Superior temporal gyrus (tissue), 1 donor: ENCODE measurements around the gene SETD1A.

Experiments
- DNase-seq: peaks from one replicate; pipeline ENCODE4 v3.0.0-alpha.2; 2016; ENCODE audit errors: extremely low spot score

SETD1A gene

DNA sequence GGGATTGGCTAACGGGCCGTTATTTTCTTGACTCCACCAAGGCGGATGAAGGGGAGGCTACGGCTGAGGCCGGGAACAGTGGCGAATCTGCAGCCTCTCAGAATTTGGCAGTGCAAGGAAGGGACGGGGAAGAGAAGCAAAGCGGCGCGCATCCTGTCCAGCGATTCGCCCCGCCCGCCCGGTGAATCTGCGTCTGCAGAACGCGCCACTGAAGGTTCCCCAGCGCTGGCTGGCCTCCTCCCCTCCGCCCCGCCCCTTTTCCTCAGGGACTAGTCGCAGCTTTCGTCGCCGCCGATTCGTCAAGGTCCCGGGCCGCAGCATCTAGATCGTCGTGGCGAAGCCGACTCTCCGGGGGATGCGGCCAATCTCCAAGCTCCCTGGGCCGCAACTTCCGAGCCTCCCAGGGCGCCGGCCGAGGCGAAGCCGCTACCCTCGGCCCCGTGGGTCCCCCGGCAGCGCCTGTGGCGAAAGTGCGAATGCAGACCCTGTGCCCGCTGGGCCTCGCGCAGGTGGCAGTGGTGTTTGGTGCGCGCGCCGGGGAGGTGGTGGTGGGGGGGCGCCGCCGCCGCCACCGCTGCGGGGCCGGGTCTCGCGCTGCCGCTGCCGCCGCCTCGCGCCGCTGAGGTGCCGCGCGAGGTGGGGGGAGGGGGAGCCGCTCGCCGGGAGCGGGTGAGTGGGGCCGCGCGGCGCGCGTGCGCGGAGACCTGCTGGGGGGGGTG lies at the start of gene SETD1A:
SETD1A (plus strand) TSS at position 299 of the 719 bp plus-strand sequence. CDS start 978 bp downstream, outside the sequence.
- DNase-seq, result peak; percentile 90

DNA sequence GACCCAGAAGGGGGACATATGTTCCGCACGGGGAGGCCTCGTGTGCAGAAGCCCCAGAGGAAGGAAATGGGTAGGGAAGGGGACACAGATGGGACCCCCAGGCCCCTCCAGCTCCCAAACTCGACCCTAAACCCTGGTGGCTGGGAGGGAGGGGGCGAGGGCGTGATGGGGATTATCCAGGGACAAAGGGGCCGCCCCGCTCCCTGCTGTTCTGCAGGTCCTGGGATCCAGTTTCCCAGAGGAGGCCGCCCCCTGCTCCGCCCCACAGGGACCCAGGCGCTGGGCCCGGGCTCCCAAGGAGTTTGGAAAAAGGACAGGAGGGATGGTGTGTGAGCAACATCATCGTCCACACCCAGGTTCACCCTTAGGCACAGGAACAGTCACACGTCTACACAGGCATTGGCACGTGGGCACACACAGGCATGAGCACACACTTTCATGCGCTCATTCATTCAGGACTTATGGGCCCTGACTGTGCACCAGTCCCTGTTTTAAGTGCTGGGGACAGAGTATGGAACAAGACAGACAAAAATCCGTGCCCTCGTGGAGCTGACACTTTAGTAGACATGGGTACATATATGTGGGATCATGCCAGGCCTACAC lies 47.0 kb upstream of the SETD1A start:
- no peak for DNase-seq

DNA sequence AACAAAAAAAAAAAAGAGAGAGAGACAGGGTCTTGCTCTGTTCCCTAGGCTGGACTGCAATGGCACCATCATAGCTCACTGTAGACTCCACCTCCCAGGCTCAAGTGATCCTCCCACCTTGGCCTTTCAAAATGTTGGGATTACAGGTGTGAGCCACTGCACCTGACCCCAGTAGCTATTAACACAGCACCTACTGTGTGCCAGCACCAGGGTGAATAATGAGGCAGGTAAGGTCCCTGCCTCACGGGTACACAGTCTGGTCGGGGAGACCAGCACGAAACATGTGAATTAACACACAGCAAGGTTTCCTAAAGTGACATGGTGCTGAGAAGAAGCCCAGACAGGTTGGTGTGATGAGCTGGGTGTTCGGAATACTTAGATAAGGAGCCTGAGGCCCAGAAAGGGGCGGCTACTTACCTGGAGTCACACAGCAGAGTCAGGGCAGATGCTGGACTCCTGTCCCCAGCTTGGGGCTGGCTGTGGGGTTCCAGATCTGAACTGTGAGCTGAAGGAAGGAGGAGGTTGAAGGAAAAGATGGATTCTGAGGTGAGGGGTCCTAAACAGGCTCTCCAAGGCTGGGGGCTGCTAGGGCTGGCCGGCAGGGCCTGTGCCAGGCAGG lies 44.7 kb upstream of the SETD1A start:
- DNase-seq, result no peak

DNA sequence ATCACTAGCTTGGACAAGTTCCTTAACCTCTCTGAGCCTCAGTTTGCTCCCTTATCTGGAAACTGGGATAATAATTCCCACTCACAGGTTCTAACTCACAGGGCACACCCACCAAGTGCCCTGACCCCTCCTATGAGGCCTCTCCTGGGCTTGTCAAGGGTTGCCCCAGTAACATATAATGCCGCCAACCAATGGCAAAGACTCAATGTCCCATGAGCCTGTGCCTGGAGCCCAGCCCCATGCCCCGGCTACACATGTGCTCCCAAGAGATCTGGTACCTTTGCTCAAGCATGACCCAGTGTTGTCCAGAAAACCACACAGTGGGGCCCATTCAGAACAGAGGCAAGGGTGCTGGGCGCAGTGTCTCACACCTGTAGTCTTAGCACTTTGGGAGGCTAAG lies 42.7 kb upstream of the SETD1A start:
- no peak for DNase-seq

DNA sequence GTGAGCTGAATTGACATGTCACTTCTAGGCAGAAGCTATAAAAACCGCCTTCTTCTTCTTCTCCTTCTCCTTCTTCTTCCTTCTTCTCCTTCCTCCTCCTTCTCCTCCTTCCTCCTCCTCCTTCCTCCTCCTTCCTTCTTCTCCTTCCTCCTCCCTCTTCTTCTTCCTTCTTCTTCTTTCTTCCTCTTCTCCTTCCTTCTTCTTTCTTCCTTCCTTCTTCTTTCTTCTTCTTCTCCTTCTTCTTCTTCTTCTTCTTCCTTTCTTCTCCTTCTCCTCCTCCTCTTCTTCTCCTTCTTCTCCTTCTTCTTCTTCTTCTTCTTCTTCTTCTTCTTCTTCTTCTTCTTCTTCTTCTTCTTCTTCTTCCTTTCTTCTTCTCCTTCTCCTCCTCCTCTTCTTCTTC lies 38.9 kb upstream of the SETD1A start:
- DNase-seq, result no peak

DNA sequence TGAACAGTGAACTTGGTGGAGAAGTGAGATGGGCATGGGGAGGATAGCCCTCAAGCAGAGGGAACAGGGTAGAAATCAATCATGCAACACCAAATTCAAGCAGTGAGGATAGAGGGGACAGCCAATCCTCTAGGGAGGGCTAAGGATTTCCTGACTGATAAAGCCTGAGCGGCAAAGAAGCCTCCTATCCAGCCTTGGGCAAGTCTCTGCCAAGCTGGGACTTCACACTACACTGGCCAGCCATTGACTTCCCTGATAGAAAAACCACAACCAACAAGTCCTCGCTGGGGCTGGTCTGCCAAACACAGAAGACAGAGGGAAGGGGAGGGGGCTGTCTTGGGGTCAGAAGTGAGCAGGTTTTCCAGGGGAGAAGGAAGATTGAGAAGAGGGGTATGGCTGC lies 36.7 kb upstream of the SETD1A start:
- no peak for DNase-seq

DNA sequence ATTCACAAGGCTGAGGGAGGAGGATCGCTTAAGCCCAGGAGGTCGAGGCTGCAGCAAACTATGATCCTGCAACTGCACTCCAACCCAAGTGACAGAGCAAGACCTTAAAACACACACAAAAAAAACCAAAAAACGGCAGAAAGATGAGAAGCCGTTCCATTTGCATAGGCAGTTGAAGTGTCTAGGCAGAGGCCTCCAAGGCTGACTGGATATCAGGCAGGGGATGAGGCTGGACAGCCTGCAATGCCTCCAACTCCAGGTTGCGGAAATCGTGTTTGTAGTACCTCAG lies 36.2 kb upstream of the SETD1A start:
- DNase-seq, result no peak

DNA sequence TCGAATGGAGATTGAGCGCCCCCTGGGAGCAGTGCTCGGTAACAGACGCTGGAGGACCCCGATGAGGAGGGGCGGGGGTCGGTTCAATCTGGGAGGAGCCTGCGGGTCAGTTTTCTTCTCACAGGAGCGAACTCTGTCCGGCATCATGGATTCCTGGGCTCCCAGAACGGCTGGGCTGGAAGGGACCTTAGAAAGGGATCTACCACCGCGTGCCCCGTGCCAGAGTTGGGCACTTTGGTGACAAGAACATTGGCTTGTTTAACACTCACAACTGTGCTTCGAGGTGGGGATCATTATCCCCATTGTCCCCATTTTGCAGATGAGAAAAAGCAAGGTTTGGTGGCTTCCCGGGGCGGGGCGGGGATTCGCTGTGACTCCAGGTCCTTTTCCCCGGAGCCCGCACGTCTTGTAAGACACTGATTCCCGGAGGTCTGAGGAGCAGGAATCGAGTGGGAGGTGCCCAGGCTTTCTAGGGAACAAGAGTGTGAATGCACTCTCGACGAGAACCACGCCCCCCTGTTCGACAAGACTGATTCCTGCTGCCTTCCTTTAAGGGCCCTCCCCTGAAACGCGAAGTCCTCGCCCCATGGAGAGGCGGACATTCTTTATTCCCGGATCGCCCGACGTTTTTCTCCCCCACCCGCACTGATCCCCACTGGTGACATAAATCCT lies 35.7 kb upstream of the SETD1A start:
- peak; percentile 92 for DNase-seq

DNA sequence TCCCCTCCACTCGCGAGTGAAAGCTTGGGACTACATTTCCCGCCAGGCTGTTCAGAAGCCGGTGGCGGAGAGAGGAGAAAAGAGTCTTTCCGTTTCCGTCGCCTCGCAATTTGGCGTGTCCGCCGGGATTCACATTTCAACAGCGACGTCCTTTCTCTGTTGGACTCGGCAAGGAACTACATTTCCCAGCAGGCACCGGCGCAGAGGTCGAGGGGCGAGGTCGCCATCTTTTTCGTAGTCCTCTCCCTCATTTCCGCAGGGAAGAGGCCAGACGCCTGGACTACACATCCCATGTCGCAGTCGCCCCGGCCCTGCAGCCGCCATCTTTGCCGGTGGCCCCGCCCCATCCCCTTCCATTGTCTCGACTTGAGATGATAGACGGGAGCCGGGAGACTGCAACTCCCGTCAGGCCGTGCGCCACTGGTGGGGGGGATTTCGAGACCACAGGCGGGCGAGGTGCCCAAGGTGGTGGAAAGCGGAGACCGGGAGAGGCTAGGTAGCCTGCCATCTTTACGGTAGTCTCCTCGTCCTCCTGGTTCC lies 35.1 kb upstream of the SETD1A start:
- peak; percentile 100 for DNase-seq

DNA sequence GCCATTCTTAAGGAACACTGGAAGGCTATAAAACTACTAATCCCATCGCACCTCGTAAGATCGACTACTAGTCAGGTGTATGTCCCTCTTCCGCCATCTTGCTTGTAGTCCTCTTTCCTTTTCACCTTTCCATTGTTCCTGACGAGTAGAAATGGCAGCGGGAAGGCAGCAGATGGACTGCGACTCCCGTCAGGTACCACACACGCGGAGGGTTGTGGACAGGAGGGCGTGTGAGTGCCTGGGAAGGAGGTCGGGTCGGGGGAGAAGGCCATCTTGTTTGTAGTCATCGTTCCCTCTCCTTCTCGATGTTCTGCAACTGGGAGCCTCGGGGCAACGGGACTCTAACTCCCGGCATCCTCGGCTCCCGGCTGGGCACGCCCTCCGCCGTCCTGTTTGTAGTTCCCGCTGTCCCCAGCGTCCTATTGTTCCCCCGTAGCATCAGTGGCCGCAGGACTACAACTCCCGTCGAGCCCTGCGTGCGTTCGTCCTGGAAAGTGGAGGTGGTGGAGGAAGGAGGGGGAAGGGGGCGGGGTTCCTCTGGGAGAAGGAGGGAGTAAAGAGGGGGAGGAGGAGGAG lies 34.5 kb upstream of the SETD1A start:
- peak; percentile 99 for DNase-seq

DNA sequence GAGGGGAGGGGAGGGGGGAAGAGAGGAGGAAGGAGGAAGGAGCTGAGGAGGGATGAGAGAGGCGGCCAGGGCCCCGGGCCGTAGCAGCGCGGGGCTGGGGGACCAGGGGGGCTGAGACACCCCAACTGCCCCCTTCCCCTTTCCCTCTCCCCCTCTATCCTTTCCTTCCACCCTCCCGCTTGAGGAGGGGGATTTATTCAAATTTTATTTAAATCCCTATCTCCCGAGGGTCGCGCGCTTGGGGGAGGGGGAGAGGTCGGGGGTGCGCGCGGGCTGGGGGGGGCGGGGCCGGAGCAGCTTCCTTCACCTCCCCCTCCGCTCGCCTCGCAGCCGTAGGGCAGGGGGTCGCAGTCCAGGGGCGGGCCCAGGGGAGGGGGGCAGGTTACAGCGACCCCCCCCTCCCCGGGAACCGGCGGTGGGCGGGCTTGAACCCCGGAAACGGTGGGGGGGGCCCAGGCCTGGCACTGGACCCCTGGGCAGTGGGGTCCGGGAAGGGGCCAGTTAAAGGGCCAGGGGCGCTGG lies 33.9 kb upstream of the SETD1A start, which contains the start of gene FBXL19:
FBXL19 (plus strand) TSS at position 19 of the 522 bp plus-strand sequence. CDS start 2,183 bp downstream, outside the sequence.
- no peak for DNase-seq

DNA sequence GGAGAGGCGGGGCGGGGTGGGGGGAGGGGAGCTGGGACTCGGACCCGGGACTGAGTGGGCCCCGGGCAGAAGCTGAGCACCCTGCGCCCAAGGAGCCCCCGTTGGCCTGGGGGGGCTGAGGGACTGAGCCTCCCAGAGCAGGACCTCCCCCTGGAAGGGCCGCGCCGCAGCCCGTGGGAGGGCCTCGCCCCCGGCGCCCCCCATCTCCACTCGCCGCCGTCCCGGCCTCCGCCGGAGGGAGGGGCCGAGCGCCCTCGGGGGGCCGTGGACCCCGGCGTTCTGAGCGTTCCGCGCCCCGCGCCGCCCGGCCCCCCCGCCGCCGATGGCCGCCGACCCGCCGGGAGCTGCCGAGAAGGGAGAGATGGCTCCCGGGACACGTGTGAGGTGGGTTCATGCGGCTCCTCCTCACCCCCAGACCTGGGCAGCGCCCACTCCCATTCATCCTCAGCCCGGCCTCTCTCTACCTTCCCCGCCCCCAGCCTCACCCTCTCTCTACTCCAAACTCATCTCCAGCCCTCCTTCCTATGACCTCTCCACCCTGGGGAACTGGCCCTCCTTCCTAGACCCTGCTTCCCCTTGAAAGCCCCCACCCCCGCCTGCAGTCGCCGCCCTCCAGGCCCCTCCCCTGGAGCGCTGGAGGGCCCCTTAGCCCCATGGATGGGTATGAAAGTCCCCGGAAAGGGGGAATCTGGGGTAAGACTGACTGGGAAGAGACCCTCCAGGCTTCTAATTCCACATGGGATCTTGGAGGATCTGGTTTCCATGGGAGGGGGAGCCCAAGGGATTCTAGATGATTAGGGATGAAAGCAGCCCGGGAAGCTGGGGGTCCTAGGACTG lies 33.3 kb upstream of the SETD1A start:
- DNase-seq, result no peak

DNA sequence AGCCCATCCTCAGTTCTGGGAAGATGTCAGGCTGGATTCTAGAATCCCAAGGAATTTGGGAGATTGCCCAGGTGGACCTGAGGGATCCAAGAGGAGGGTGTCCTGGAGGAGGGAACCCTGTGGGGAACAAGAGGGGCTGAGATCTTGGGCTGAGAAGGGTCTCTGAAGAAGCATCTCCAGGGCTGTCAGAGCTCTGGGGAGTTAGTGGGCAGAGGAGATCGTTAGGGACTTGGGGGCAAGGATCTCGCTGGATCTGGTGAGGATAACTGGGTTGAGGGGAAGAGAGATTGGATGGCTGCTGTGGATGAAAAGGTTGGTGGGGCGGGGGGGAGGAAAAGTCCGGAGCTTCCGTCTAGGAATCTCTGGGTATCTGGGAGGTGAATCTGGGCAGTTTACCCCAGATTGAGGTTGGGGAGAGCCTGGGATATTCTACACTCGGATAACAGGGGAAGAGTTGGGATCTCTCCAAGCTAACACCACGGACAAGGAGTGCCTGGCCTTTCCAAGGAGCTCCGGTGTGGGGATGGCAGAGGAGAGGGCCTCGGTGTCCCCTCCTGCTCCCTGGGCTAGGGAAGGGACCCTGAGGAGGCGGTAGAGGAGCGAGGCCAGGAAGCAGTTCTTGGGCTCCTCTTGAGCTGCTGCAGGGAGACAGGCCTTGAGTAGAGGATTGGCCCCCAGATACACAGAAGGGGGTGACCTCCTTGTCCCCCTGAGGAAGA lies 32.5 kb upstream of the SETD1A start:
- no peak for DNase-seq

DNA sequence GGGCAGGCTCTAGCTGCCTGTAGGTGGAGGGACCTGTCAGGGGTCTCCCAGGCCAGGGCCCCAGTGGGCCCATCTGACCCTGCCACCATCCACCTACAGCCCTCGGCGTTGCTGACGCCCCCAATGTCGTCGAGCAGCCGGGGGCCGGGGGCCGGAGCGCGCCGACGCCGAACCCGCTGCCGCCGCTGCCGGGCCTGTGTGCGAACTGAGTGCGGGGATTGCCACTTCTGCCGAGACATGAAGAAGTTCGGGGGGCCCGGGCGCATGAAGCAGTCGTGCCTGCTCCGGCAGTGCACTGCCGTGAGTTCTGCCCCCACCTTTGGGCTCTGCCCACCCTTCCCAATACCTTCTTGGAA lies 31.9 kb upstream of the SETD1A start:
- no peak for DNase-seq

DNA sequence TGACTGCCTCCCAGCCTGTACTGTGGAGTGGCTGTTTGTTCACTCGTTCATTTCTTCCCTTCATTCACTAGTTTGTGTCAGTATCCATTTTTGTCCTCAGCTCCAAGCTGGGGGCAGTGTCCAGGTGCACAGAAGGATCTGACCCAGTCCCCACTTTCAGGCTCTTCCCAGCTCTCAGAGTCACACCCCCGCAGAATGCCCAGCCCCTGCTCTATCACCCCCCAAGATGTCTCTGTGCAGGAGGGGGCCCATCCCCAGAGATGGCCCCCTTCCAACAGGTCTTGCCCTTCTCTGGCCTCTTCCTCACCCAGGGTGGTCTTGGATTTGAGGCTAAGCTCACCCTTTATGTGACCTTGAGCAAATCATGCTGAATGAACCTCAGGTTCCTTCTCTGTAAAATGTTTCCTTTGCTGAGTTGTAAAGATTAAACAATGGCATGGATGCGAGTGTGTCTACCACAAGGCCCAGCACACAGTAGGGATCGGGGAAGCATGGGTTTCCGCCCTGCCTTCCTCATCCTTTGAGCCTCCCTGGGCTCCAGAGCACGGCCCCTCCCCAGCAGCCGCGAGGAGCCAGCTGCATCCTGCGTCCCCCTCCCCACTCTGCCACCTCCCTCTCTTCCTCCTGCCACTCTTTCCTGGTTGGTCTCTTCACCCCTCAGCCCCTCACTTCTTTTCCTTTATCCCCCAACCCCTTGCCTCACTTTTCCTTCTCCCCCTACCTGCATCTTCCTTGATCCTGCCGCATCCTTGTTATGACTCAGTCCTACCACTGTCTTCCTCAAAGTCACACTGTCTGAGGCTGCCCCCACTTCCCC lies 31.4 kb upstream of the SETD1A start:
- no peak for DNase-seq

DNA sequence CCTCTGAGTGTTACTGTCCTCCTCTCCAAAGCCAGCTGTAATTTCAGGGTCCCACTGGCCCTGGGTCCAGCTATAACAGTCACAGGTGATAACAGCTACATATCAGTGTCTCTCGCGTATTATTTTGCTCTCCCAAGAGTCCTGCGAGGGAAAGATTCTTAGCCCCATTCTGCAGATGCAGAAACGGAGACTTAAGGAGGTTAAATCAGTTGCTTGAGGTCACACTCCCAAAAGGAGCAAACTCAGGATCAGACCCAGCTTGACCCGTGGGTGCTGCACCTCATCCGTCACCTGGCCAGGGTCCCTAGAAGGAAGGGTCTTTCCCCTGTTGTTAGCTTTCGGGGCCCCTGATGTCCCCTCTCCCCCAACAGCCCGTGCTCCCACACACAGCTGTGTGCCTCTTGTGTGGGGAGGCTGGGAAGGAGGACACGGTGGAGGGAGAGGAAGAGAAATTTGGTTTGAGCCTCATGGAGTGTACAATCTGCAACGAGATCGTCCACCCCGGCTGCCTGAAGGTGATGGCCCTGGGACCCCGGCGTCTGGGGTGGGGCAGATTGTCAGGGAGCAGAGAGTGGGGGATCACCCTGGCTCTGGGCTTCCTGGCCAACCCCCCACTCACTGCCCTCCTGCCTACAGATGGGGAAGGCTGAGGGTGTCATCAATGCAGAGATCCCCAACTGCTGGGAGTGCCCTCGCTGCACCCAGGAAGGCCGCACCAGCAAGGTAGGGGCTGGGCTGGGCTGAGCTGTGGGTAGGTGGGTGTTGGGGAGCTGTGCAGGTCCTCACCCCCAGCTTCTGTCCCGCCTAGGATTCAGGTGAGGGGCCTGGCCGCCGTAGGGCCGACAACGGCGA lies 30.4 kb upstream of the SETD1A start:
- no peak for DNase-seq

DNA sequence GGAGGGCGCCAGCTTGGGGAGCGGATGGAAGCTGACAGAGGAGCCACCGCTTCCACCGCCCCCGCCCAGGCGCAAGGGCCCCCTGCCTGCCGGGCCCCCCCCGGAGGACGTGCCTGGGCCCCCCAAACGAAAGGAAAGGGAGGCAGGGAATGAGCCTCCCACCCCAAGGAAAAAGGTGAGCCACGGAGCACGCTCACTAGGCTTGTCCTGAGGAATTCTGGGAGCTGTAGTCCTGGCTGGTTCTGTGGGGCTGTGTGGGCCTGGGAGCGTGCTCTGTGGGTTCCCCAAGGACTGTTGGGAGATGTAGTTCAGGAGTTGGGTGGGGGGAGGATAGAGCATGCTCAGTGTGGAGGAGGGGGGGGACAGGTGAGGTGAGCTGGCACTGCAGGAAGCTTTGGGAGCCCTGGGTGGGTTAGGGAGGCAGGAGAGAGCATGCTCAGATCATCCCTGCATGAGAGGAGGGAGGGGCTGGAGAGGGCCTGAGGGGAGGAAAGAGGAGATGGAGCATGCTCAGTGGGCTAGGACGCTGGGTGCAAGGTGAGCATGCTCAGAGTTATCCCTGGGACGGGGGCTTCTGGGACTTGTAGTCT lies 29.7 kb upstream of the SETD1A start:
- peak; percentile 84 for DNase-seq

DNA sequence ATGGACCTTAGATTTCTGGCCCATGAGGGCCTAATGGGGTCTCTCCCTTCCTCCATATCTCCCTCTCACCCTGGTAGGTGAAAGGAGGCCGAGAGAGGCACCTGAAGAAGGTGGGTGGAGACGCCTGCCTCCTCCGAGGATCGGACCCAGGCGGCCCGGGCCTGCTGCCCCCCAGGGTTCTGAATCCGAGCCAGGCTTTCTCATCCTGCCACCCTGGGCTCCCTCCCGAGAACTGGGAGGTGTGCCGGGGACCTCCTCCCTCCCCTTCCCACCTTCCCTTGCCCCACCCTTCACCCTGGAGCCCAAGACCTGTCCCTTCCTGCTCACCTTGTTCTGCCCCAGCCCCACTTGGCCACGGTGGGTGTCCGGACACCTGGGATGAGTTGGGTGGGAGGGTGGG lies 29.2 kb upstream of the SETD1A start:
- no peak for DNase-seq
